ENCODE data around the gene TRAPPC3L.

Gene TRAPPC3L

GRCh38 chr6:116545651-116546050 is at the start of gene TRAPPC3L:
TRAPPC3L (minus strand) TSS chr6:116545684; CDS start chr6:116545514, 170 bp downstream.
- no peak for DNase-seq

GRCh38 chr6:116595247-116595646 is 49.8 kb upstream of the TRAPPC3L start:
- no peak for DNase-seq

- DNase-seq: no peak
Measured at GRCh38 chr6:116586738-116587137, 41.3 kb upstream of the TRAPPC3L start.

- DNase-seq: no peak
Measured at GRCh38 chr6:116586276-116586675, 40.8 kb upstream of the TRAPPC3L start.

GRCh38 chr6:116580198-116580597 is 34.7 kb upstream of the TRAPPC3L start:
- no peak for DNase-seq

GRCh38 chr6:116579143-116579542 is 33.7 kb upstream of the TRAPPC3L start:
- no peak for DNase-seq

- no peak for DNase-seq
Measured at GRCh38 chr6:116578335-116578734, 32.9 kb upstream of the TRAPPC3L start.

- DNase-seq: no peak
Measured at GRCh38 chr6:116577486-116577885, 32.0 kb upstream of the TRAPPC3L start.

GRCh38 chr6:116575227-116575626 is 29.7 kb upstream of the TRAPPC3L start:
- DNase-seq: no peak

GRCh38 chr6:116572162-116572561 is 26.7 kb upstream of the TRAPPC3L start:
- DNase-seq: no peak

- DNase-seq: no peak
Measured at GRCh38 chr6:116571683-116572000, 26.2 kb upstream of the TRAPPC3L start.

GRCh38 chr6:116570856-116571682 is 25.6 kb upstream of the TRAPPC3L start, which contains the start of gene RWDD1:
RWDD1 (plus strand) TSS chr6:116571504; CDS start chr6:116571583, 79 bp downstream.
- peak; percentile 88 for DNase-seq

- DNase-seq: no peak
Measured at GRCh38 chr6:116568821-116569755, 23.6 kb upstream of the TRAPPC3L start.

GRCh38 chr6:116568111-116568510 is 22.6 kb upstream of the TRAPPC3L start:
- DNase-seq: no peak

- no peak for DNase-seq
Measured at GRCh38 chr6:116564921-116565872, 19.7 kb upstream of the TRAPPC3L start.

- no peak for DNase-seq
Measured at GRCh38 chr6:116564311-116564710, 18.8 kb upstream of the TRAPPC3L start.

GRCh38 chr6:116563830-116564229 is 18.3 kb upstream of the TRAPPC3L start:
- no peak for DNase-seq

GRCh38 chr6:116562614-116563013 is 17.1 kb upstream of the TRAPPC3L start:
- DNase-seq: no peak

GRCh38 chr6:116562019-116562403 is 16.5 kb upstream of the TRAPPC3L start:
- no peak for DNase-seq

- no peak for DNase-seq
Measured at GRCh38 chr6:116561377-116562018, 16.0 kb upstream of the TRAPPC3L start.

- no peak for DNase-seq
Measured at GRCh38 chr6:116560130-116560529, 14.6 kb upstream of the TRAPPC3L start.

GRCh38 chr6:116557893-116558292 is 12.4 kb upstream of the TRAPPC3L start:
- DNase-seq: no peak
